Stimulated activated CD8-positive, alpha-beta memory T cell treated with anti-CD3 and anti-CD28 coated beads, Interleukin-12 subunit alpha, Interleukin-12 subunit beta, amount 100 ng/mL, for 1 hour (primary cell): Measurements from ENCODE around the gene MAML3.

ENCODE experiments used
- DNase-seq: peaks from one replicate; pipeline ENCODE4 v3.0.0-alpha.2; 2020; ENCODE audit warnings: low read depth

MAML3 gene

DNA sequence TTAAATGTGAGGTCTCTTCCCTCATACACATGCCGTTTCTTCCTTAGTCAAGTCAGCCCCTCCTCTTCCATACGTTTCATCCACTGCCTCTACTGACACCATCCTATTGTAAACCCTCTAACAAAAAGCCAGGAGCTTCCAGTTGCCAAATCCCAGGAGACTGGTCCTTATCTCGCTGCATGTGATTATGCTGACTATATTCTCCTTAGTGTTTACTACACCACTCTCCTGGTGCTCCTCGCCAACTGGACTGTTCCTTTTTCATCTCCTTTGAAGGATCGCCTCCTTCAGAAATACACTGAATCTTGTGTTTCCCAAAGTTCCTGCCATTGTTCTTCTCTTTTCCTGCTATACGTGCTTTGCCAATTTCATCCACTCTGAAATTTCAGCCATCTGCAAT, 27.7 kb downstream of the MAML3 start:
- DNase-seq, result no peak

DNA sequence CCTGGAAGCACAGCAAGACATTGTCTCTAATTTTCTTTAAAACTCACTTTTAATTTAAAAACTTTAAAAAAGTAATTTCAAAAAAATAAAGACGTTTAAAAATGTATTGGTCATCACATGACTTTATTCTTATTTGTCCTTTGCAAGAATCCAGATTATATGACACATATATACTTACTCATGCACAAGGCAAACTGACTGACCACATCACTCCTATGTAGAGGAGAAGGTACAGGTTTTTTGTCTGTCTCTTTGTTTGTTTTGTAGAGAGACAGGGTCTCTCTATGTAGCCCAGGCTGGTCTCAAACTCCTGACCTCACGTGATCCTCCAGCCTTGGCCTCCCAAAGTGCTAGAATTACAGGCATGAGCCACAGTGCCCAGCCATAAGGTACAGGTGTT, 28.6 kb downstream of the MAML3 start:
- DNase-seq, result no peak

DNA sequence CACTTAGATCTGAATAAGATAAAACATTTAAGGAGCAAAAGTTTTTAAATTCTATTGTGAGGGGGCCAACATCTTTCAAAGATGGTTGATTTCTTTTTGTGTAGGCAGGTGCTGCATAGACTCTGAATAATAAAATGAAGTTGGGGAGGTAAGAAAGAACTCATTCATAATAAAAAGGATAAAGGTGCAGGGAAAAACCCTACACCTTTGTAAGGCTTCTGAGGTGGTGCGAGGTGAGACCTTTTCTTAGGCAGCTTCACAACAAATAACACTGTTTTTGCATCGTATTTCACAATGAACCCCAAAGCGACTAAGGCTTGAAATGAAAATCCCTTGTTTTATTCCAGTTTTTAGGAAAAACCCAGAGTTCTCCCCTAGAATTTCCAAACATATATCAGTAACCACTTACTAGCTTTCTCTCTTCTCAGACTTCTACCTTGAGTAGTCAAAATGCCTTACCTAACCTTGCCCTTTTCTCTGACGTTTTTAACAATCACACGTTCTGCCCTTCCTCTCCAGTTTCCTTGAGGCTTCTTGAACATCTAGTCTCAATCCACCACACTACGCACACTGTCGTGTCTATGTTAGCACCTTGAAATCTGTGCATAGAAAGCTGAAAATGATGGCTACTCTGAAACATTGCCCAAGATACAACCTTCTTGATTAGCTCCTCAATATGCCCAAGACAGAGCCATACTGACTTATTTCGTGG, 30.2 kb downstream of the MAML3 start:
- DNase-seq, result no peak

DNA sequence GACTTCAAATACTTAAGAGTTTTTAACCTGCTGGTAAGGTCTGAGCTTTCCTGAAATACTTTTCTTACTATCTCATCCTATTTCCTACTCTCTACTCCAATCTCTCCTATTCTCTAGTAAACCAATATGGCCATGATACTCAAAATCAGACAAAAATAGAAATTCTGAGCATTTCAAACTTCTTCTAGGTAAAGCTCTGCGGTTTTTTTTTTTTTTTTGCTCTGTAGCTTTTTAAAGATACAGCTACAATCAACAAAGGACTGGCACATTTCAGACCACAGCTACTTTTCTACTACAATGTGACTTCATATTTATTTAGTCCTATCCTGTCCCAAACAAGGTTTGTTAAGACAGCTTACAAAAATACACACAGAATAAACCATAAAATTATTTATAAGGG, 31.1 kb downstream of the MAML3 start:
- no peak for DNase-seq

DNA sequence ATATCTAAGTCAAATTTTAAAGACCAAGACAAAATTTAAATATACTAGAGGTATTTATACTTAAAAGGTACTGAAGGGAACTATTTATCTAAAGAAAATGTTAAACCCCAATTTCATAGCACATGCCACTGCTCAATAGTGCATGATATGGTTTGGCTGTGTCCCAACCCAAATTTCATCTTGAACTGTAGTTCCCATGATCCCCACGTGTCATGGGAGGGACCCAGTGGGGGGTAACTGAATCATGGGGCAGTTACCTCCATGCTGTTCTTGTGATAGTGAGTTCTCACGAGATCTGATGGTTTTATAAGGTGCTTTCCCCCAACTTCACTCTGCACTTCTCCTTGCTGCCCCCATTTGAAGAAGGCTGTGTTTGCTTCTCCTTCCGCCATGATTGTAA, 32.3 kb downstream of the MAML3 start:
- DNase-seq, result no peak

DNA sequence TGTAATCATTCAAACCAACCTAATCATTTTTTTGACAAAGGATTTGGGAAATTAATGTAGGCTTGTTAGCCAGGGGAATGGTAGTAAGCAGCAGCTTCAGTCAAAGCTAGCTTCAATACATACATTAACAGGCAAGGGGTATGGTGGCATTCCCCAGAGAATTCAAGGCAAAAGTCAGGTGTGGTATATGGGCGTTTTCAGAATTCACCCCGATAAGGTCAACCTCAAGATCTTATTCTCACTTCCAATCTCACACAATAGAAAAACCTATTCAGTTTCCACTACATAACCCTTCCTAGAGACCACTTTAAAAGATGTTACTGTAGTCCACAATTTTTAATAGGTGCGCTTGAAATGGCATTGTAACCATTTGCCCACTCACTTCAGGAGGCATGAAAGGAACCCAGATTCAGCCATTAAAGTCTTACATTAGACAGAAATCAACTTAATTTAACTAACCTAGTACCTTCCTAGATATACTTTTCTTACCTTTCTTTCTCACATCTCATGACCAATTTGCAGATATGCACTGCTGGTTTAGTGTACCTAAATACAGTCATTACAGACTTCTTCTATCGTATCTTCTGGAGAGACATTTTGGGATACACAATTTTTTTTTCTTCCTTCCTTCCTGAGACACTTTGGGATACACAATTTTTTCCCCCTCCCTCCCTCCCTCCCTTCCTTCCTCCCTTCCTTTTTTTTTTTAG, 34.9 kb downstream of the MAML3 start:
- DNase-seq, result no peak

DNA sequence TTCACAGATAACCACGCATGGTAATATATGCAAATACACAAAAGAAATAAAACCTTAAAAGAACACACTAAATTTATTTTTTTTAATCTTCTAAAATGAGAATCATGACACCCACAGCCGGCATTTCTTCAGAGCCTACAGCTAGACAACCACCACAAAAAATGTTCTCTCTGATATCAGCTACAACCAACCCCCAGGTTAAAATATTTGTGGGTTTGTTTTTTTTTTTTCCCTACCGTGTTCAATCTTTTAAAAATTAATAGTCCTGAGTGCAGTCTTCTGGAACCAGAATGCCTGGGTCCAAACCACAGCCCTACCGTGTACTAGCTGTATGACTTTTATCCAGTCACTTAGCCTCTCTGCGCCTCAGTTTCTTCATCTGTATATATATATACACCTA, 36.0 kb downstream of the MAML3 start:
- no peak for DNase-seq

DNA sequence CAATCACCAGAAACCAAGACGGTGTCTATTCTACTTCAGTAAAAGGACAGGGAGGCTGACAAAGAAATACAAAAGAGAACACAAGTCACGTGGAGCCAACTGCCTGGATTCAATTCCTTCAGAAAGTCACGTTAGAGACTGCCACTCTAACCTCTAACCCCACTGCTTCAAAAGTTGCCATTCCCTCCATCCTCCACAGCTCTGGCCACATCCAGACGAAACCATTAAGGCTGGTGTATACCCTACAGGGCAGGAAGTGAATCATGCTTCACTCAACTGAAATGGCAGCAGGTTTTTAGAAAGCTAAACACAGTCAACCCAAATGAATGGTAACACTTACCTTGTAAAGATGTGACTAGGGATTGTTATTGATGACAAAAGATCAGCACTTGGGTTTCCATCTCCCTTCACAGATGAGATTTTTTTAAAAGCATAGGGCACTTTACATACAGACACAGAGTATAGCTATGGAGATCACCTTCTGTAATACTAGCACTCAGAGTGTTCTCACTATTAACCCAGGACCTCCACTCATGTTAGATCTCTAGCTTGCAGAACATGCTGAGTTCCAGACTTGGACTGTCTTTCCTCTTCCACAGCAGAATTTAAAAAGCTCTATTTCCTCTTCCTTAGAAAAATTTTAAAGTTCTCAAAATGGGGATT, 37.4 kb downstream of the MAML3 start:
- no peak for DNase-seq

DNA sequence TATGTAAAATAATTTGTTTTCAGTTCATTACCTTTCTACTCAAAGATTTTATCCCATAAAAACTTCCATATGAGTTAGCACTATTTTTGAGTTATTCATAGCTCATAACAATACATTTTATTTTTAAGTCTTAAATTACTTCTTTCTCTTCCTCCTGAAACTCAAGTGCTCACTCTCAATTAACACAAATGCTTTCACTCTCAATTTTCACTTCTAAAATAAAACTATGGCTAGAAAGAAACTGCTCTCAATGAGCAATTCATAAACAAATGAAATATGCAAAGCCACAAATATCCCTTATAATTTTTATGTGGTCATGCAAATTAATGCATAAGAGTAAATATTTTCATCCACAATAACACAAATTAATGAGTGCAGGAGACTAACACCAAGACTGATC, 38.8 kb downstream of the MAML3 start:
- DNase-seq, result no peak

DNA sequence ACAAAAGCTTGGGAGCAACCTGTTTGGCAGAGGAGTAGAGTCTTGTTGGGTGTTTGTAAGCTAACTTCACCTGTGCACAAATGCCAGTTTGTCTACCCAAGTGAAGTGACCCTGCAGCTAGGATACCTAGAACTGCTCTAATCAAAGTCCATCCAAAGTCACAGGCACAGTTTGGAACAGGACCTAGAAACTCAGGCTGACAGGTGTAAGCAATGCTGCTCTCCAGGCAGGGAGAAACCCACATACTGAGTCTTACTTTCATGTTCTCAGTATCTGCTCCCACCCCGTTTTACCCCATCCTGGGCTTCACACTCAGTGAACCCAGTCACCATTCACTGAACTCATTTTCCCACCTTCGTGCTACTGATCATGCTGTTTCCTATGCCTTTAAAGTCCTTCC, 40.3 kb downstream of the MAML3 start:
- DNase-seq, result no peak

DNA sequence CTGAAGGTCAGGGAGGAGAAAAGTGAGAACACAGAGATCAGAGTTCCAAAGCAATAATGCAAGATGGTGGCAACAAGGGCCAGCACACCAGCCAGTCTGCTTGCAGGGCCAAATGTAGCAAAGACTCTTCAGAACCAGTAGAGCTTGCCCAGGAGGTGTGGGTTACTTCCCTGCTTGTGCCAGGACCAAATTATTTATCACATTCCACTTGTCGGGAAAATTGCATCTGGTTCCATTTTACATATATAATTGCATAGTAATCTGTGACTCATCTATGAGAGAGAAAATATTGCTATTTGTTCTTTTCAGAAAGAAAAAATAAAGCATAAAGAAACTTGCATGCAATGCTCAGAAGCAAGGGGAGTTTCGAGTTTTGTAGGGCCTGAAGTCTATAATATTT, 41.4 kb downstream of the MAML3 start:
- DNase-seq, result no peak

DNA sequence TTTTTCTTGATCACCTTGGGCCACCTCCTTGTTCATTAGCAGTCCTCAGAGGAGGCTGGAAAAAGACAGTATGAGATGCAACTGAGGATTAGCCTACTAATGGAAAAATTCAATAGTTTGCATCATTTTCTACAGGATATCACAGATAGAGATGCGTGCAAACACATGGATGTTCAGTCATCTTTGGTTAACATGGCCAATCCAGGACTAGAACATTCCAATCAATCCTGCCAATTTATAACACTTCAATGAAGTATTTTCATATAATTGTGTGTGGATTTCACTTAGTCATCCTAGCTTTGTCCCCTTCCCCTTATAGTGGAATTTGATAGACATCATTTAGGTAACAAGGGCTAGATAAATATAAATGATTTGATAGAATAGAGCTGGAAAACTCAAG, 42.7 kb downstream of the MAML3 start:
- no peak for DNase-seq

DNA sequence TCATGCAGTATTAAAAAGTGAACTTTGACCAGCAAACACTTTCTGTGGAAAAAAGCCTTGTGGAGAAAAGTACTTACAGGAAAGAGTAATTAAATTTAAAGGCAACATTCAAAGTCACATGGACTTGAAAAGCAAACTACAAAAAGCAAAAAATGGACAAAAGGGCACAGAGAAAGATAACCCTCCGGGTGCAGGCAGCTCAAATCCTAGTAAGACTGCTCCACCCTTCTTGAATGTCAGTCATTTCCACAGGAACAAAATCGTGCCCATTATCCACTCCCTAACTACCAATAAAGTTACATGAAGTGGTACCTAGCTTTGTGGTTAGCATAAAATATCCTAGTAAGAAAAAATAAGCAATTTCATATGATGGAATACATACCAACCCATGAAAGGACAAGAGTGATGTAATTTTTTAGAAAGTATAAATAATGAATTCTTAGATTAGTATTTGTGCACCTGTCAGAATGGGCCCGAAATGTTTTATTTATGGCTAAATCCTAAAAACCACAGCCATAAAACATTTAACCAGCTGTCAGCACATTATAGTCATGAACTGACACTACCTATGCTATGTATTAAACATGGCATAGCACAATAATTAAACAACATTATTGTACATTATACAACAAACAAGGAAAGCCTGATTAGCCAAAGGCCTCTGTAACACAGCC, 43.3 kb downstream of the MAML3 start:
- no peak for DNase-seq

DNA sequence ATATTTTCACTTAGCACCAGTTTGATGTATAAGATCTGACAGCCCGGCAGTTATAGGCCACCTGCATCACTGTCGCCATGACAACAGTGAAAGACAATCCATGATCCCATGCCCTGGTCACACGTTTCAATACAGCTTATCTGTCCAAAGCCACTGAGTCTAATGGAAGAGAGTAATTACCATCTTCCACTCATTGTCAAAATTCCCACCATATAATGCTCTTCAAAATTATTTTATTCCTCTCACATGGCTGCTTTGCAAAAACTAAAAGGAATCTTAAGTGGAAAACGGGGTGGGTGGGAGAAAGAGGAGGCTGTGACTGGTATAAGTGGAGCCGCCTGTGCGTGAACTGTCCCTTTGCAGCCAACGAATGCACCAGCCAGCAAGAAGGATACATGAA, 44.2 kb downstream of the MAML3 start:
- DNase-seq, result no peak

DNA sequence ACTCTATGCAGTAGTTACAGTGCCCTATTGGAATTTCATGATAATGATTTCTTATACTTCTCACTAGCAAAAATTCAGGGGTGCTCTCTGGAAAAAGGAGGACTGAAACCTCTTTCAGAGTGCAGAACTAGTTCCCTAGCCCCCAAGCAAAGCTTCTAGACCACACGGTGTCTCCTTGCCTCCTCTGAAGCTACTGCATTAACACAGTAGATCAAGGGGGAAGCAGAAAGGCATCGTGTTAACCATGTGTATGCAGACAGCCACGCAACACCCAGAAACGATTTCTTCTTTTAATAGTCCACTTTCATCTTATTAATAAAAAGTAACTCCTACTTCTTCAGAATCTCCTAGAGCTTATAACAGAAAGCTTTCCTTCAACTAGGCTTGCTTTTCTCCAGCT, 44.7 kb downstream of the MAML3 start:
- no peak for DNase-seq

DNA sequence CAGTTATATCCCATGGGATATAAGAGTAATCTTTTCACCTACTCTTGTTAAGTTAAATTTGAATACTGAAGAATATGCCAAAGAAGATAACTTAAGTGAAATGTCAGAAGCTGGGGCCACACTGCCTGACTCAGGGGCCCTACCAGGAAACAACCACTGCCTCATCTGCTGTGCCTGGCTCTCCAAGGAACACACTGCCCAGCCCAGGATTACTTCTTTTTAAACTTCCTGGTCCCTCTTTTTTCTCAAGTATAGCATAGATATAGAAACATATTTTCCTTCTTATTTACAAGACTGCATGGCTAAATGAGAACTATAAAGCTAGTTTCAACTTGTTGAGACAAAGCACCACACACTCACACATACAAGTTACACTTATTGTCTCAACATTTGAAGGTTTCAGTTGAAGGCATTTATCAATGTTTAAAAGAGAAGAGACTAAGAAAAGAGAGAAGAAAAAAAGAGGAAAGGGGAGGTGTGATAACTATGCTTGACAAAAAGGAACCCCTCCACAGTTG, 45.2 kb downstream of the MAML3 start:
- no peak for DNase-seq

DNA sequence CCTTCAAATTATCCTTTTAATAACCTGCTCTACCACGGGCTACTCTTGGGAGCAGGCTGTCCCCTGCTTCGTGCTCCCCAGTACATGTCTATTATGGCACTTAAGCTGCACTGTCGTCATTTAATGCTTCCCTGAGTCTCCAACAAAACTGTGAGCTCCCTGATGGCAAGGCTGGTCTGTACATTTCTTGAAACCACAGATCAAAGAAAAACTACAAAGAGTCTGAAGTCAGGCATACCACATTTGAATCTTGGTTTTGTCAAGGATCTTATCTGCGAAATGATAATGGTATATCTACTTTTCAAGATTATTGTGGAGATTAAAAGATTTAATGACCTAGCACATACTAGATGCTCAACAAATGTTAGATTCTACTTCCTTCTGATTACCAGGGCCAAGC, 45.7 kb downstream of the MAML3 start:
- DNase-seq, result no peak

DNA sequence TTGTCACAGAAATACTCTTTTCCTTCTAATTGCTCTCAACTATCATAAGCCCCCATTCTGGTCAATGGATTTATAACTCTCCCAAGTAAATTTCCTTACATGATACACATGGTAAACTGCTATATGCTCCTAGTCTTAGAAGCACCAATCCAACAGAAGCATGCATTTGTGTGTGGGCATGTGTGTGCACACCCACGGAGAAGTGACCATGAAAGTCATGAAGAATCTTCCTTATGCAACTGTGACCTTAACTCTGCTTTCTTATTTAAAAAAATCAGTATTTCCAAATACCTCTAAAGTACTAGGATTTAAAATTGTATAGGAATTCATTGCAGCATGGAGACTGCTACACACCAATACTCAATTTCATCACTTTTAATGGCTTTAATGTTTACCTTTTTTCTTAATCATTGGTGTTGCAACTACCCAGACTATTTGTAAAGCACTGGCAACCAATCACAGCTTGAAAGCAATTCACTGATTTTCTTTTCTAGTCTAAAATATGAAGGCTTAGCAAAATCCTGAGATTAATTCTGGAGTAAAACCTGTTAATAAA, 47.6 kb downstream of the MAML3 start:
- no peak for DNase-seq

DNA sequence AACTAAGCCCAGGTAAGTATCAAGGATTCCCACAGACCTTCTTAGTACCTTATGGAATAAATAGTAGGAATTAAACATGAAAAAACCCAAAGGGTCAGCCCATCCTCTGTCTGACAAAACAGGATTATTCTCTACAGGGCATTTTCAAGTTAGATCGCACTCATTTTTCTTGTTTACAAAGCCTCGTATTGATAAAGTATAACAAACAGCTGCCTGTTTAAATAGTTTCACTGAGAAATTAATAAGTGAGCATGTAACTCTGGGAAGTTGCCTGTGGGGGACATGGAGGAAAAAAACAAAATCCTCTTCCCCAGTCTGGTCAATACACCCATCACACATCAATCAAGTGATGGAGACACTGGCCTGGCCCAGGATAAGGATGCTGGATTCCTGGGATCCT, 48.5 kb downstream of the MAML3 start:
- no peak for DNase-seq

DNA sequence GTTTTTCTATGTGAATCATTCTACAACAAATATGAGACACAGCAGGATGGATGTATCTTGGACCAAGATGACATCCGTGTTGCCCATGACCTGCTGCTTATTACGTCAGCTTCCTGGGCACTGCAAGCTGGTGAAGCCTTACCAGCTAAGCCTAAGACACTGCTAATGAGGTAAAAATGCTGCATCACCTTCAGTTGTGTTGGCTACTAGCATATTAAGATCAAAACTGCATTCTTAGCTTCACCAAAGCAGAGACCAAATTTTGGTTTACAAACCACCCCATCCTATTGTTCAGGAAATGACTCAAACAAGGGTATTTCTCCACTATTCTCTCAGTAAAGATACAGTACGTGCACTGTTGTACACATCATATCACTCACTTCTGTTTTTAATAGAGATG, 50.3 kb downstream of the MAML3 start:
- no peak for DNase-seq

DNA sequence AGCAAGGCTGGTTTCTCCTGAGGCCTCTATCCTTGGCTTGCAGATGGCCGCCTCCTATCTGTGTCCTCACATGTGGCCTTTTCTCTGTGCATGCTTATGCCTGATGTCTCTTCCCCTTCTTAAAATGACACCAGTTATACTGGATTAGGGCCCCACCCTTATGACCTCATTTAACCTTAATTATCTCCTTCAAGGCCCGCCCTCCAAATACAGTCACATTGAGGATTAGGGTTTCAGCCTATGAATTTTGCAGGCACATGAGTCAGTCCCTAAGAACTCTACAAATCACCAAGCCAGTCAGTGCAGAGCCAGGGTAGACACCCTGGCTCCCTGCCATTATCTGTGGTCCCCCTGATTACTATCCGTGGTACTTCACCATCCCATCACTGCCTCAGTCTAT, 51.6 kb downstream of the MAML3 start:
- DNase-seq, result no peak

DNA sequence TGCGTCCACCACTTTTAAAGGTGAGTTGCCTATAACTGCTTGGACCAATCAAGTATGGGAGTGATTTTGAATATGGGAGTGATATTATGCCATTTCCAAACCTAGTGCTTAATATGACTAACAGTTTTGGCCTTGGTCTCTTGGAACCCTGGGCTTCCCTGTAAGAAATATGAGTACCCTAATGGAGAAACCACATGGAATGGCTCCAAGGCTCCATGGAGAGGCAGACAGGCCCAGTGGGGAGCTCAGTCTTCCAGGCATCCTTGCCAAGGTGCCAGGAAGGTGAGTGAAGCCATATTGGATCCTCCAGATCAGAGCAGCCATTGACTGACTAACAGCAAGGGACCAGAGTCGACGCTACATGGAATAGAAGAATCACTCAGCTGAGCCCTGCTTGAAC, 53.2 kb downstream of the MAML3 start:
- DNase-seq, result no peak
